ENCODE data around the gene KRT10.

GRCh38 chr17:40852364-40852763, 29.9 kb upstream of the KRT10 start:
- TF ChIP-seq, protein P1, sequence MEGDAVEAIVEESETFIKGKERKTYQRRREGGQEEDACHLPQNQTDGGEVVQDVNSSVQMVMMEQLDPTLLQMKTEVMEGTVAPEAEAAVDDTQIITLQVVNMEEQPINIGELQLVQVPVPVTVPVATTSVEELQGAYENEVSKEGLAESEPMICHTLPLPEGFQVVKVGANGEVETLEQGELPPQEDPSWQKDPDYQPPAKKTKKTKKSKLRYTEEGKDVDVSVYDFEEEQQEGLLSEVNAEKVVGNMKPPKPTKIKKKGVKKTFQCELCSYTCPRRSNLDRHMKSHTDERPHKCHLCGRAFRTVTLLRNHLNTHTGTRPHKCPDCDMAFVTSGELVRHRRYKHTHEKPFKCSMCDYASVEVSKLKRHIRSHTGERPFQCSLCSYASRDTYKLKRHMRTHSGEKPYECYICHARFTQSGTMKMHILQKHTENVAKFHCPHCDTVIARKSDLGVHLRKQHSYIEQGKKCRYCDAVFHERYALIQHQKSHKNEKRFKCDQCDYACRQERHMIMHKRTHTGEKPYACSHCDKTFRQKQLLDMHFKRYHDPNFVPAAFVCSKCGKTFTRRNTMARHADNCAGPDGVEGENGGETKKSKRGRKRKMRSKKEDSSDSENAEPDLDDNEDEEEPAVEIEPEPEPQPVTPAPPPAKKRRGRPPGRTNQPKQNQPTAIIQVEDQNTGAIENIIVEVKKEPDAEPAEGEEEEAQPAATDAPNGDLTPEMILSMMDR (IDR thresholded peaks at IDR 0.05), result no peak
- TF ChIP-seq POLR2A (IDR thresholded peaks at IDR 0.05), result no peak
